ENCODE data around the gene CATSPERE. TPM values are rescaled to one million over a fixed set of nuclear protein-coding genes. Genes with fewer than 3 reads are reported as not detected.

Gene CATSPERE
- total and polyA plus RNA-seq, 9 of the 15 experiments (the other 6 are each of a cell fraction or from before 2014, with no cell fraction given), result 0.06 to 0.16 (median 0.09) TPM; not detected in 3

DNA sequence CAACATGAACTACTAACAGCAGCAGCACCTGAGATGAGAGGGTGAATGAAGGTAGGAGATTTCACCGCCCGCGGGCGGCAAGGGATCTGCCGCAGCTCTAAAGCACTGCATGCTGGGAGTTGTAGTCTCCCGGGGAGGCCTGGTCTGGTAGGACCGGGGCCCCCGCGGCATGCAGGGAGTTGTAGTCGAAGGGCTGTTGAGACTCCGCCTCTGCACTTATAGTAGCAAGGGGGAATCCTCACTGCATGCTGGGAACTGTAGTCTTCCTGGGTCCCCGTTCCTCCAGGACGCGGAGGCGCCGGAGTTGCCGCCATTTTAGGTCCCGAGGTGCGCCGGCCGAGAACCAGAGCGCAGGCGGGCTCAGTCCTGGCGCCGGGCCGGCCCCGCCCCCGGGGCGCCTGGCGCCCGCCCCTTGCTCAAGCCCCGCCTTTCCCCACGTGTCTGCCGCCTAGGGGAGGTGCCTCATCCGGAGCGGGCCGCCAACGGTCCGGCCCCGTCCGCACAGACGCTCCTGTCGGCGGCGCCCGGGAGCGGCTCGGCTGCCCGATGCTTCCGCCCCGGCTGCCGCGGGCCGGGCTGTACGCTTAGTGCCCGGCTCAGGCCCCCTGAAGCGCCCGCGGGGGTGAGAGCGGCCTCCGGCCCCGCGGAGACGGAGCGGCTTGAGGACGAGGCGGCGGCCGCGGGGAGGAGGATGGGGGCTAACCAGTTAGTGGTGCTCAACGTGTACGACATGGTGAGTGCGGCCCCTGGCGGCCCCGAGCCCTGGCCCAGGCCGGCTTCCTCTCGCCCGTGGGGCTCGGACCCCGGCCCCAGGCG lies 191.8 kb downstream of the CATSPERE start, which contains the start of gene DESI2 (continued):
- TF ChIP-seq, protein P1, sequence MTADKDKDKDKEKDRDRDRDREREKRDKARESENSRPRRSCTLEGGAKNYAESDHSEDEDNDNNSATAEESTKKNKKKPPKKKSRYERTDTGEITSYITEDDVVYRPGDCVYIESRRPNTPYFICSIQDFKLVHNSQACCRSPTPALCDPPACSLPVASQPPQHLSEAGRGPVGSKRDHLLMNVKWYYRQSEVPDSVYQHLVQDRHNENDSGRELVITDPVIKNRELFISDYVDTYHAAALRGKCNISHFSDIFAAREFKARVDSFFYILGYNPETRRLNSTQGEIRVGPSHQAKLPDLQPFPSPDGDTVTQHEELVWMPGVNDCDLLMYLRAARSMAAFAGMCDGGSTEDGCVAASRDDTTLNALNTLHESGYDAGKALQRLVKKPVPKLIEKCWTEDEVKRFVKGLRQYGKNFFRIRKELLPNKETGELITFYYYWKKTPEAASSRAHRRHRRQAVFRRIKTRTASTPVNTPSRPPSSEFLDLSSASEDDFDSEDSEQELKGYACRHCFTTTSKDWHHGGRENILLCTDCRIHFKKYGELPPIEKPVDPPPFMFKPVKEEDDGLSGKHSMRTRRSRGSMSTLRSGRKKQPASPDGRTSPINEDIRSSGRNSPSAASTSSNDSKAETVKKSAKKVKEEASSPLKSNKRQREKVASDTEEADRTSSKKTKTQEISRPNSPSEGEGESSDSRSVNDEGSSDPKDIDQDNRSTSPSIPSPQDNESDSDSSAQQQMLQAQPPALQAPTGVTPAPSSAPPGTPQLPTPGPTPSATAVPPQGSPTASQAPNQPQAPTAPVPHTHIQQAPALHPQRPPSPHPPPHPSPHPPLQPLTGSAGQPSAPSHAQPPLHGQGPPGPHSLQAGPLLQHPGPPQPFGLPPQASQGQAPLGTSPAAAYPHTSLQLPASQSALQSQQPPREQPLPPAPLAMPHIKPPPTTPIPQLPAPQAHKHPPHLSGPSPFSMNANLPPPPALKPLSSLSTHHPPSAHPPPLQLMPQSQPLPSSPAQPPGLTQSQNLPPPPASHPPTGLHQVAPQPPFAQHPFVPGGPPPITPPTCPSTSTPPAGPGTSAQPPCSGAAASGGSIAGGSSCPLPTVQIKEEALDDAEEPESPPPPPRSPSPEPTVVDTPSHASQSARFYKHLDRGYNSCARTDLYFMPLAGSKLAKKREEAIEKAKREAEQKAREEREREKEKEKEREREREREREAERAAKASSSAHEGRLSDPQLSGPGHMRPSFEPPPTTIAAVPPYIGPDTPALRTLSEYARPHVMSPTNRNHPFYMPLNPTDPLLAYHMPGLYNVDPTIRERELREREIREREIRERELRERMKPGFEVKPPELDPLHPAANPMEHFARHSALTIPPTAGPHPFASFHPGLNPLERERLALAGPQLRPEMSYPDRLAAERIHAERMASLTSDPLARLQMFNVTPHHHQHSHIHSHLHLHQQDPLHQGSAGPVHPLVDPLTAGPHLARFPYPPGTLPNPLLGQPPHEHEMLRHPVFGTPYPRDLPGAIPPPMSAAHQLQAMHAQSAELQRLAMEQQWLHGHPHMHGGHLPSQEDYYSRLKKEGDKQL (CRISPR knock-in tag; IDR thresholded peaks at IDR 0.05; ENCODE audit: borderline replicate concordance), result 0 out of 2 replicates have a peak, but pooled peaks have one; percentile 78
- peak; percentile 76 for TF ChIP-seq SIN3B (IDR thresholded peaks at IDR 0.05; ENCODE audit: low read depth)
- no peak; the same call in 1 of the 2 replicates for TF ChIP-seq DPF2 (IDR thresholded peaks at IDR 0.05)
- TF ChIP-seq, protein P2, sequence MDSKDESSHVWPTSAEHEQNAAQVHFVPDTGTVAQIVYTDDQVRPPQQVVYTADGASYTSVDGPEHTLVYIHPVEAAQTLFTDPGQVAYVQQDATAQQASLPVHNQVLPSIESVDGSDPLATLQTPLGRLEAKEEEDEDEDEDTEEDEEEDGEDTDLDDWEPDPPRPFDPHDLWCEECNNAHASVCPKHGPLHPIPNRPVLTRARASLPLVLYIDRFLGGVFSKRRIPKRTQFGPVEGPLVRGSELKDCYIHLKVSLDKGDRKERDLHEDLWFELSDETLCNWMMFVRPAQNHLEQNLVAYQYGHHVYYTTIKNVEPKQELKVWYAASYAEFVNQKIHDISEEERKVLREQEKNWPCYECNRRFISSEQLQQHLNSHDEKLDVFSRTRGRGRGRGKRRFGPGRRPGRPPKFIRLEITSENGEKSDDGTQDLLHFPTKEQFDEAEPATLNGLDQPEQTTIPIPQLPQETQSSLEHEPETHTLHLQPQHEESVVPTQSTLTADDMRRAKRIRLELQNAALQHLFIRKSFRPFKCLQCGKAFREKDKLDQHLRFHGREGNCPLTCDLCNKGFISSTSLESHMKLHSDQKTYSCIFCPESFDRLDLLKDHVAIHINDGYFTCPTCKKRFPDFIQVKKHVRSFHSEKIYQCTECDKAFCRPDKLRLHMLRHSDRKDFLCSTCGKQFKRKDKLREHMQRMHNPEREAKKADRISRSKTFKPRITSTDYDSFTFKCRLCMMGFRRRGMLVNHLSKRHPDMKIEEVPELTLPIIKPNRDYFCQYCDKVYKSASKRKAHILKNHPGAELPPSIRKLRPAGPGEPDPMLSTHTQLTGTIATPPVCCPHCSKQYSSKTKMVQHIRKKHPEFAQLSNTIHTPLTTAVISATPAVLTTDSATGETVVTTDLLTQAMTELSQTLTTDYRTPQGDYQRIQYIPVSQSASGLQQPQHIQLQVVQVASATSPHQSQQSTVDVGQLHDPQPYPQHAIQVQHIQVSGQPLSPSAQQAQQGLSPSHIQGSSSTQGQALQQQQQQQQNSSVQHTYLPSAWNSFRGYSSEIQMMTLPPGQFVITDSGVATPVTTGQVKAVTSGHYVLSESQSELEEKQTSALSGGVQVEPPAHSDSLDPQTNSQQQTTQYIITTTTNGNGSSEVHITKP (IDR thresholded peaks at IDR 0.05; ENCODE audit: partially characterized antibody), result peak; percentile 11
- 0 out of 4 replicates have a peak, but pooled peaks of 1 of the 2 experiments have one; percentile 11 for TF ChIP-seq TRIM24 (IDR thresholded peaks at IDR 0.05)
- TF ChIP-seq ZNF717 (CRISPR knock-in tag; IDR thresholded peaks at IDR 0.05), result no peak
- 0 out of 2 replicates have a peak, but pooled peaks have one; percentile 3 for TF ChIP-seq SMC3 (conservative IDR thresholded peaks at IDR 0.05; ENCODE audit: insufficient read depth, low read depth, low read length)
- no peak for TF ChIP-seq HDGF (IDR thresholded peaks at IDR 0.05)
- peak; percentile 72 for TF ChIP-seq RB1 (IDR thresholded peaks at IDR 0.05; ENCODE audit: low read depth)
